GM12865 (cell line): ENCODE results near the gene RYR1.

Source experiments
- DNase-seq: peaks from one replicate; pipeline ENCODE4 v3.0.0; 2010; ENCODE audit warnings: low read depth
- H3K4me3 ChIP-seq: 2 replicates; pipeline ENCODE4 v1.5.1; 2011; ENCODE audit warnings: mild to moderate bottlenecking, low read depth, low read length, control low read depth
- CTCF ChIP-seq: IDR thresholded peaks from 2 replicates; pipeline ENCODE4 v1.5.1; 2011; ENCODE audit warnings: low read length, control low read depth, low read depth, inconsistent platforms; ENCODE audit not compliant: insufficient read depth; ENCODE audit errors: missing control alignments

RYR1 gene

GRCh38 chr19:38559428-38560401 lies 126.2 kb downstream of the RYR1 start:
- TF ChIP-seq CTCF: no peak
- peak; percentile 96 for DNase-seq
- H3K4me3 ChIP-seq: peak overlapping the region; percentile 11; the same call in 1 of the 2 replicates

GRCh38 chr19:38561053-38561606 lies 127.6 kb downstream of the RYR1 start:
- no peak for TF ChIP-seq CTCF
- H3K4me3 ChIP-seq: no peak overlapping the region
- no peak for DNase-seq

- DNase-seq: no peak
- TF ChIP-seq CTCF: no peak
- no peak overlapping the region for H3K4me3 ChIP-seq
Measured at GRCh38 chr19:38561658-38562057, 128.2 kb downstream of the RYR1 start.

GRCh38 chr19:38562096-38562495 lies 128.6 kb downstream of the RYR1 start:
- no peak overlapping the region for H3K4me3 ChIP-seq
- DNase-seq: no peak
- no peak for TF ChIP-seq CTCF

- no peak for DNase-seq
- H3K4me3 ChIP-seq: no peak overlapping the region
- no peak for TF ChIP-seq CTCF
Measured at GRCh38 chr19:38563475-38563874, 130.0 kb downstream of the RYR1 start.

- peak overlapping the region; percentile 36 for H3K4me3 ChIP-seq
- peak; percentile 62 for DNase-seq
- no peak for TF ChIP-seq CTCF
Measured at GRCh38 chr19:38564981-38565690, 131.6 kb downstream of the RYR1 start.
